Naive thymus-derived CD8-positive, alpha-beta T cell (primary cell): Measurements from ENCODE around the gene LIPC. TPM values are rescaled to one million over a fixed set of nuclear protein-coding genes. Genes with fewer than 3 reads are reported as not detected.
A peak's percentile ranks its signal among the peaks of the same experiment; 100 is the strongest.

Experiments
- ATAC-seq, 2 donors: fragments of 150-1000 bp; cut with Tn5 transposase in 1 of 2; sonication (Bioruptor Pico), chemical (Tn5 transposase) in 1 of 2; 1 replicate in 1 of 2; 2 replicates in 1 of 2; pipeline ENCODE4 v1.10.0; 2021; ENCODE audit warnings: mild to moderate bottlenecking in 2 of 2, moderate library complexity in 2 of 2
- POLR2A ChIA-PET: fragments of 350-600 bp; sonication (Branson Sonifier 250); formaldehyde crosslinking; loops from one replicate; lab custom pipeline; 2021; ENCODE audit warnings: antibody characterized with exemption; lab: Charles Lee
- DNase-seq, 10 donors: peaks; one replicate each; pipeline versions ENCODE4 v3.0.0 to v3.0.0-alpha.2; 2020 to 2022
- H3K27ac Mint-ChIP-seq, 10 donors: one replicate each; pipeline ENCODE4 v1.8.0; 2020 to 2022; ENCODE audit warnings: mild to moderate bottlenecking in 10 of 10, mixed read lengths in 10 of 10, moderate library complexity in 4 of 10, inconsistent platforms in 1 of 10
- H3K27me3 Mint-ChIP-seq, 5 donors: one replicate each; pipeline ENCODE4 v1.8.0; 2021 to 2022; ENCODE audit warnings: mixed read lengths in 5 of 5
- H3K36me3 Mint-ChIP-seq, 3 donors: one replicate each; pipeline ENCODE4 v1.8.0; 2020 to 2022; ENCODE audit warnings: mixed read lengths in 3 of 3, mild to moderate bottlenecking in 2 of 3, inconsistent platforms in 1 of 3
- H3K4me1 Mint-ChIP-seq, 4 donors: one replicate each; pipeline ENCODE4 v1.8.0; 2021 to 2022; ENCODE audit warnings: mixed read lengths in 4 of 4
- H3K4me3 Mint-ChIP-seq, 10 donors: one replicate each; pipeline ENCODE4 v1.8.0; 2020 to 2022; ENCODE audit warnings: mild to moderate bottlenecking in 10 of 10, mixed read lengths in 10 of 10, moderate library complexity in 6 of 10, inconsistent platforms in 1 of 10
- H3K9me3 Mint-ChIP-seq, 9 donors: one replicate each; pipeline ENCODE4 v1.8.0; 2020 to 2022; ENCODE audit warnings: mixed read lengths in 9 of 9, mild to moderate bottlenecking in 3 of 9, inconsistent platforms in 1 of 9, moderate library complexity in 1 of 9
- polyA plus RNA-seq, 3 donors: library from polyadenylated mRNA; unstranded; fragments of 300-500 nt; fragmentation: Illumina TruSeq; gene quantifications; one replicate each; pipeline ENCODE4 v1.2.3, GENCODE V29; 2021
- total RNA-seq, 8 experiments: library from RNA in 2 of 8; stranded (reverse) in 2 of 8; gene quantifications; one replicate each; pipeline ENCODE4 v1.2.3 and lab custom pipeline; 2021 to 2026

Gene LIPC
- total and polyA plus RNA-seq, 5 experiments from 2014 or later = 0.64 to 4.4 (median 2.9) TPM

GRCh38 chr15:58552505-58553364 lies 120.9 kb downstream of the LIPC start:
- no peak for ATAC-seq
- DNase-seq = peak in 1 of 10 donors; percentile 8
- Mint-ChIP-seq H3K4me3 (no peak overlapping the region), H3K9me3 (no peaks in the 10 kb centered on the region), H3K27me3 (peaks cover 0 to 1% (median 0%) of the 10 kb centered on the region in 5 donors), H3K36me3 (peaks cover 0 to 2% (median 0%) of the 10 kb centered on the region in 3 donors), H3K4me1 (peaks cover 9 to 22% (median 17%) of the 10 kb centered on the region in 4 donors), H3K27ac (peak overlapping the region in 2 of 10 donors; percentile 31 to 55)
- POLR2A ChIA-PET = no interaction called here

DNA sequence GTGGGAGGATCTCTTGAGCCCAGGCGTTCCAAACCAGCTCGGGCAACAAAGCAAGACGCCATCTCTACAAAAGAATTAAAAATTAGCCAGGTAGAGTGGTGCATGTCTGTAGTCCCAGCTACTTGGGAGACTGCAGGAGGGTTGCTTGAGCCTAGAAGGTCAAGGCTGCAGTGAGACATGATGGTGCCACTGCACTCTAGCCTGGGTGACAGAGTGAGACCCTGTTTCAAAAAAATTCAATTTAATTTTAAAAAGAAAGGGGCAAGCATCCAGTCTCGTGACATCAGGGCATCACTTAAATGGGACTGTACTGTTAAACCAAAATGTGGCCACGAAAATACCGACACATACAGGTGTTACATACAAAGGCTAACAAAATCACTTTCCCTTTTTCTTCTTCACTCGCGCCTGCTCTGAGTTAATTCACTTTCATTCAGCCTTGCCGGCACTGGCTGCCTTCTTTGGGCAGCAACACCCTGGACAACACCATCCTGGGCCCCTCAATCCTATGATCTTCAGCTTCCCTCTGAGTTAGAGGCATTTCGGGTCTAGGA lies 121.7 kb downstream of the LIPC start:
- Mint-ChIP-seq H3K4me1 (peaks cover 9 to 22% (median 17%) of the 10 kb centered on the region in 4 donors), H3K9me3 (no peaks in the 10 kb centered on the region), H3K27me3 (peaks cover 0 to 1% (median 0%) of the 10 kb centered on the region in 5 donors), H3K36me3 (peaks cover 0 to 2% (median 0%) of the 10 kb centered on the region in 3 donors), H3K27ac (peak overlapping the region in 3 of 10 donors; percentile 4 to 66 (median 55)), H3K4me3 (no peak overlapping the region)
- no peak for DNase-seq
- ATAC-seq = no peak
- POLR2A ChIA-PET = no interaction called here

DNA sequence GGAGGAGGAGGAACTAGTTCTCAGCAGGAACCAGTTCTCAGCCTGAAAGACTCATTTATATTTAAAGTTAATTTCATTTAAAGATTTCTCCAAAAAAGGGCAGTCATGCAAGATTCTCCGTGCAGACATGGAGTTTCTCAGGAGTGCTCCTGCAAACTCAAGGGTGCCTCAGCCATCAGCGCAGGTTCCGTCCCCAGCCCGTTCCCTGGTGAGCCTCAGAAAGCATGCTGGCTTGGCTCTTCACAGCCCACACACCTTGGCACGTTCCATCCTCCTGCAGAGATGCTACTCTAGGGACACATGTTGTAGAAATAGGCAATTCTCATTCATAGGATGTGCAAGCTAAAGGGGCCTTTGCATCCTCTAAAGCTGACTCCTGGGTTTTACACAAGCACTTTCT lies 123.0 kb downstream of the LIPC start:
- peaks cover 9 to 22% (median 17%) of the 10 kb centered on the region in 4 donors for H3K4me1 Mint-ChIP-seq
- H3K27me3 Mint-ChIP-seq = peaks cover 0 to 1% (median 0%) of the 10 kb centered on the region in 5 donors
- DNase-seq = peak in 1 of 10 donors; percentile 8
- POLR2A ChIA-PET = no interaction called here
- H3K27ac Mint-ChIP-seq = peak overlapping the region in 2 of 10 donors; percentile 10 to 19
- no peak for ATAC-seq
- H3K4me3 Mint-ChIP-seq = no peak overlapping the region
- H3K36me3 Mint-ChIP-seq = no peaks in the 10 kb centered on the region
- H3K9me3 Mint-ChIP-seq = no peaks in the 10 kb centered on the region

DNA sequence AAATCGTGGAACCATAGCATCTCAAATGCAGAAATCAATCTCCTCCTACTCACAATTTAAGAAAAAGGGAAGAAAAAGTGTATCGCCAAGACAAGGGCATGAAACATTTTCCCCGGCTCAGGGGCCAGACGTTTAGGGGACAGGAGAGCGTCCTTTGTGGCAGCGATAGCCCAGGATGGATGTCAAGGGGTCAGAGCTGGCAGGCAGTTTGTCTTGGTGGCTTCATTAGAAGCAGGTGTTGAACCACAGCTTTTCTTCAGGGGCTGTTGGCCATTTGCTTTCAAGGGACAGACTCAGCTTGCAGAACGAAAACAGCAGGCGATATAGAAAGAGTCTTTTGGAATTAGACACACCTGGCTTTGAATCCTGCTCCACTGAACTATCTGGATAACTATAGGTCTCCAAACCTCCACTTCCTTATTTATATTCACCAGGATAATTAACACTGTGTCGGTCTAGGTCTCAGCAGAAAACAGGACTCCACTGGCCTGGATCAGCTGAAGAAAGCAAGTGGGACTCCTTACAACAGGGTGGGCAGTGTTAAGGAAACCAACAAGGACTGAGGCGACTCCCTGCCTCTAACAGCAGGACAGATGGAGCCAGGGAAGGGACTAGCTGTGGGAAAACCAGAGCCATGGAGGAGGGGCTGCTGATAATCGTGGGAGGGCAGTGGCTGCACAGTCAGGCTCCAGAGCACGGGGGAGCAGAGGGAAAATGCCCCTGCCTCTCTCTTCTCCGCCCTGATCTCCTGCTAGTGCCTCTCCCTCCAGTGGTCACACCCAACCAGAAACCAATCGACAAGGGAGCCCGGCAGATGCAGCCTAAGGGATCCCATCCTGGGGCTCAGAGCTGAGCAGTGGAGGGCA lies 123.6 kb downstream of the LIPC start:
- H3K27ac Mint-ChIP-seq = peak overlapping the region in 3 of 10 donors; percentile 10 to 34 (median 19)
- H3K9me3 Mint-ChIP-seq = no peaks in the 10 kb centered on the region
- H3K4me1 Mint-ChIP-seq = peaks cover 9 to 20% (median 15%) of the 10 kb centered on the region in 4 donors
- peaks cover 0 to 1% (median 0%) of the 10 kb centered on the region in 5 donors for H3K27me3 Mint-ChIP-seq
- H3K36me3 Mint-ChIP-seq = no peaks in the 10 kb centered on the region
- H3K4me3 Mint-ChIP-seq = no peak overlapping the region
- peak in 1 of 10 donors; percentile 11 for DNase-seq
- POLR2A ChIA-PET = interaction anchor here (1.0 kb wide), 1 partner anchor 13 kb away, joined by 3 read pairs; no protein-coding TSS in a partner anchor
- ATAC-seq = no peak

DNA sequence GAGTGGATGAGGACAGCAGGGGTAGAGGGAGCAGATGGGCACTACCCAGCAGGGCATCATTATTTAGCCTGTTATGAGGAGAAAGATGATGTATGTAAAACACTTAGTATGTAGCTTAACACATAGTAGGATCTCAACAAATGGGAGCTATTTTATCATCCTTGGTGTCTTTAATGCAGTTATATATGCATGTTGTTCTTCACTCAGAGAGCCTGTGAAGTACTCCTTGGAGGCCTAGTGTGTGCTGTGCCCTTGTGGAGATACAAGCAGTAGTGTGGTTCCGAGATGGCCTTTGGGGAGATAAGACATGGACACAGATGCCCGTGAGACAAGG lies 124.2 kb downstream of the LIPC start:
- H3K9me3 Mint-ChIP-seq = no peaks in the 10 kb centered on the region
- DNase-seq (no peak), ATAC-seq (no peak)
- peaks cover 8 to 17% (median 15%) of the 10 kb centered on the region in 4 donors for H3K4me1 Mint-ChIP-seq
- H3K27me3 Mint-ChIP-seq = peaks cover 0 to 1% (median 0%) of the 10 kb centered on the region in 5 donors
- no peaks in the 10 kb centered on the region for H3K36me3 Mint-ChIP-seq
- POLR2A ChIA-PET = interaction anchor here (1.0 kb wide), 1 partner anchor 12 kb away, joined by 3 read pairs; no protein-coding TSS in a partner anchor
- H3K27ac Mint-ChIP-seq = peak overlapping the region in 3 of 10 donors; percentile 13 to 34 (median 17)
- H3K4me3 Mint-ChIP-seq = no peak overlapping the region

GRCh38 chr15:58556541-58556940 lies 124.8 kb downstream of the LIPC start:
- POLR2A ChIA-PET = interaction anchor here (1.0 kb wide), 1 partner anchor 12 kb away, joined by 3 read pairs; no protein-coding TSS in a partner anchor

DNA sequence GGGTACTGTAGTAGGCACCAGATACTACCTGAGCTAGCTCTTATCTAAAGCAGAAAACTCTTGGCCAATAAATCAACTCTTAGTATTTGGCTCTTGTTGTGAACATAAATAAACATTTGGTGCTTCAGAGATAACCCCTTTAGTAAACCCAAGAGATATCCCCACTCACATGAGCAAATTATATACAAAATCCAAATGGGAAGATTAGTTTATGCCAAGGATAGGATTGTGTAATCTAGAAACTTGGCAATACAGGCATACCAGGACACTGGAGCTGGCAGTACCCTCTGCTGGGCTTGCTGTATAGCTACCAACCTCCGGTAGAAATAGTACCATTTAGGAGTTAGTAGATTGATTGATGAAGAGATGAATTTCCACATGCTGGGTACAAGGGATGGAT lies 127.0 kb downstream of the LIPC start:
- ATAC-seq (no peak), DNase-seq (no peak)
- POLR2A ChIA-PET = no interaction called here
- Mint-ChIP-seq H3K9me3 (no peaks in the 10 kb centered on the region), H3K36me3 (no peaks in the 10 kb centered on the region), H3K27ac (peak overlapping the region in 1 of 10 donors; percentile 50), H3K4me1 (peaks cover 0 to 4% (median 0%) of the 10 kb centered on the region in 4 donors), H3K4me3 (no peak overlapping the region), H3K27me3 (peaks cover 0 to 2% (median 0%) of the 10 kb centered on the region in 5 donors)

More at GRCh38 chr15:58556541-58556940, 124.8 kb downstream of the LIPC start:
- peaks cover 2 to 12% (median 9%) of the 10 kb centered on the region in 4 donors for H3K4me1 Mint-ChIP-seq
- no peak overlapping the region for H3K4me3 Mint-ChIP-seq
- H3K9me3 Mint-ChIP-seq = no peaks in the 10 kb centered on the region
- H3K27ac Mint-ChIP-seq = no peak overlapping the region
- peaks cover 0 to 1% (median 0%) of the 10 kb centered on the region in 5 donors for H3K27me3 Mint-ChIP-seq
- H3K36me3 Mint-ChIP-seq = no peaks in the 10 kb centered on the region
- no peak for DNase-seq
- no peak for ATAC-seq

DNA sequence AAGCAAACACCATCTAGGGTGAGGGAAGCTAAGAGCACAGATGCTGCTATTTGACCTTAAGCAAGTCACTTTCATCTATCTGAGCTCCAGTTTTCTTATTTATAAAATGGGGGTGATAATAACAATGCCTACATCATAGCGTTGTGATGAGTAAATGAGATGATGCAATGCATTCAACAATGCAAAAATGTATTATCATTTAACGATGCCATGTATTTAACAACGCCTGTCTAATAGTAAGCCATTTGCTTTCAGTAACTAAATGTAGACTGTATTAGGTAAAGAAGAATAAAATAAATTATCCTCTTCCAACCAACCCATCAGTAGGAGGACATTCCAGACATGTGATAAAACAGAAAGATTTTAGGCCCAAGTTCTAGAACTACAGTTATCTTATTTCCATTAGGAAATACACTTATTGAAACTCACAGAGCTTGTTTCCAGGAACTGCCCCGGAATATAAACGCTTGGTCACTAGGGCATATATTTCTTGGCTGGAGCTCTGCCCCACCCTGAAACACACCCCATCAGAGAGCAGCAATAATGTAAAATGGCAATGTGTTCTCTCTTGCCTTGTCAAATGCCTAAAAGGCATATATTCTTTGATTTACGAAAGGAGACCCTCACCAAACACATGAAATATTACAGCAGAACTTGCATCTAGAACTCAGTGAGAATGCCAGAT lies 128.3 kb downstream of the LIPC start:
- DNase-seq = no peak
- Mint-ChIP-seq H3K27me3 (peaks cover 0 to 2% (median 0%) of the 10 kb centered on the region in 5 donors), H3K4me1 (peaks cover 0 to under 1% (median 0%) of the 10 kb centered on the region in 4 donors), H3K36me3 (peaks cover 0 to 3% (median 0%) of the 10 kb centered on the region in 3 donors), H3K27ac (no peak overlapping the region), H3K4me3 (no peak overlapping the region), H3K9me3 (no peaks in the 10 kb centered on the region)
- POLR2A ChIA-PET = interaction anchor here (0.5 to 1.0 kb wide), 3 partner anchors 37 to 143 kb away, joined by 3 to 4 read pairs (median 3); no protein-coding TSS in a partner anchor
- no peak for ATAC-seq

DNA sequence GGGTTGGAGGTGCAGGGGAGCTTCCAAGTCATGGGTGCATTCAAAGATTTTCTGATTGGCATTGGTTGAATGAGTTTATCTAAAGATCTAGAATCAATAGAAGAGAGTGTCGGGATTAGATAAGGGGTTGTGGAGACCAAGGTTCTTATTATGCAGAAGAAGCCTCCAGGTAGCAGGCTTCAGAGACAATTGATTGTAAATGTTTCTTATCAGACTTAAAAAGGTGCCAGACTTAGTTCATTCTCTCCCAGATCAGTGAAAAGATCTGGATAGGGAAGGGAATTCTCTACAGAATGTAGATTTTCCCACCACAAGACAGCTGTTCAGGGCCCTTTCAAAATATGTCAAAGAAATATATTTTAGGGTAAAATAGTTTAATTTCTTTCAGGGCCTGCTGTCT lies 129.5 kb downstream of the LIPC start:
- Mint-ChIP-seq H3K9me3 (no peaks in the 10 kb centered on the region), H3K4me1 (no peaks in the 10 kb centered on the region), H3K27ac (peak overlapping the region in 1 of 10 donors; percentile 74), H3K27me3 (peaks cover 0 to 2% (median 0%) of the 10 kb centered on the region in 5 donors), H3K4me3 (no peak overlapping the region), H3K36me3 (peaks cover 0 to 3% (median 0%) of the 10 kb centered on the region in 3 donors)
- DNase-seq (no peak), ATAC-seq (no peak)
- POLR2A ChIA-PET = no interaction called here

DNA sequence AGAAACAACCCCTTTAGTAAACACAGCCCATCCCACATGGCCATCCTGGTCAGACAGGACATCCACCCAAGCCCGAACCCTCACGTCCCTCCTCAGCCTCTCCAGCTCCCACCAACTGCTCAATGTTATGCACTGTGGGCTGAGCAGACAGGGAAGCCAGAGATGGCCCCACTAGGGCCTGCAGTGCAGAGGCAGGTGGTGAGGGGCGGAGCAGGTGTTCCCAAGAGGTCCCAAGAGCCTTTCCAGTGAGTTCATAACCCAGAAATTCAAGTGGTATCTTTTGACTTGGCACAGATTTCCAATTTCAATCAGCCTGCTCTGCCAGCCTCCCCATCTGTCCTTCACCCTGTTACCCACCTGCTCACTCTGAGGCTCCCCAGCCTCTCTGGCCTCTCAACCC lies 130.3 kb downstream of the LIPC start:
- DNase-seq (no peak), ATAC-seq (no peak)
- POLR2A ChIA-PET = no interaction called here
- H3K27me3 Mint-ChIP-seq = peaks cover 0 to 2% (median 0%) of the 10 kb centered on the region in 5 donors
- H3K4me3 Mint-ChIP-seq = no peak overlapping the region
- H3K27ac Mint-ChIP-seq = peak overlapping the region in 1 of 10 donors; percentile 8
- no peaks in the 10 kb centered on the region for H3K9me3 Mint-ChIP-seq
- H3K36me3 Mint-ChIP-seq = peaks cover 0 to 3% (median 0%) of the 10 kb centered on the region in 3 donors
- no peaks in the 10 kb centered on the region for H3K4me1 Mint-ChIP-seq

- POLR2A ChIA-PET = interaction anchor here (0.6 to 1.3 kb wide), 2 partner anchors 10 to 16 kb away, joined by 3 read pairs; no protein-coding TSS in a partner anchor
- Mint-ChIP-seq H3K4me3 (no peak overlapping the region), H3K9me3 (peaks cover 0 to 3% (median 0%) of the 10 kb centered on the region in 9 donors), H3K36me3 (peaks cover 0 to 3% (median 0%) of the 10 kb centered on the region in 3 donors), H3K27ac (no peak overlapping the region), H3K27me3 (peaks cover 0 to 2% (median 0%) of the 10 kb centered on the region in 5 donors), H3K4me1 (peaks cover 3 to 13% (median 9%) of the 10 kb centered on the region in 4 donors)
- DNase-seq = no peak
- ATAC-seq = no peak
Measured at GRCh38 chr15:58564981-58565380, 133.2 kb downstream of the LIPC start.
